Stimulated activated CD4-positive, alpha-beta T cell treated with anti-CD3 and anti-CD28 coated beads, Interleukin-4, amount 100 ng/mL, for 1 hour (primary cell): ENCODE measurements around the gene RAG1.
A peak's percentile ranks its signal among the peaks of the same experiment; 100 is the strongest.

Source experiments
- DNase-seq: peaks from one replicate; pipeline ENCODE4 v3.0.0-alpha.2; 2020

Gene RAG1

GRCh38 chr11:36591433-36591832 is 23.6 kb downstream of the RAG1 start:
- DNase-seq, result no peak

GRCh38 chr11:36594316-36594989 is 26.6 kb downstream of the RAG1 start, which contains the start of gene IFTAP:
Gene IFTAP (plus strand): TSS chr11:36594502. CDS start chr11:36610104, 15,602 bp downstream.
- peak; percentile 11 for DNase-seq

GRCh38 chr11:36596880-36597279 is 29.1 kb downstream of the RAG1 start:
- no peak for DNase-seq

GRCh38 chr11:36598051-36598450 is 30.2 kb downstream of the RAG1 start, which contains the start of gene RAG2:
Gene RAG2 (minus strand): TSS chr11:36598236. CDS start chr11:36594168, 4,068 bp downstream.
- no peak for DNase-seq

GRCh38 chr11:36600180-36600579 is 32.4 kb downstream of the RAG1 start:
- no peak for DNase-seq

GRCh38 chr11:36601155-36601554 is 33.3 kb downstream of the RAG1 start:
- DNase-seq, result no peak

GRCh38 chr11:36602135-36602534 is 34.3 kb downstream of the RAG1 start:
- no peak for DNase-seq

- DNase-seq, result no peak
Measured at GRCh38 chr11:36605221-36606216, 37.7 kb downstream of the RAG1 start.

- no peak for DNase-seq
Measured at GRCh38 chr11:36608491-36609199, 40.8 kb downstream of the RAG1 start.

GRCh38 chr11:36609383-36609782 is 41.6 kb downstream of the RAG1 start:
- no peak for DNase-seq

- no peak for DNase-seq
Measured at GRCh38 chr11:36615826-36616225, 48.0 kb downstream of the RAG1 start.

- no peak for DNase-seq
Measured at GRCh38 chr11:36617543-36618362, 49.9 kb downstream of the RAG1 start.

- DNase-seq, result no peak
Measured at GRCh38 chr11:36618363-36619047, 50.7 kb downstream of the RAG1 start.

GRCh38 chr11:36619502-36619901 is 51.7 kb downstream of the RAG1 start:
- no peak for DNase-seq

GRCh38 chr11:36620246-36620645 is 52.4 kb downstream of the RAG1 start:
- DNase-seq, result no peak

- no peak for DNase-seq
Measured at GRCh38 chr11:36622431-36623136, 54.8 kb downstream of the RAG1 start.

- no peak for DNase-seq
Measured at GRCh38 chr11:36623494-36623893, 55.7 kb downstream of the RAG1 start.

- DNase-seq, result no peak
Measured at GRCh38 chr11:36627006-36627405, 59.2 kb downstream of the RAG1 start.

- no peak for DNase-seq
Measured at GRCh38 chr11:36627471-36627870, 59.7 kb downstream of the RAG1 start.

GRCh38 chr11:36628141-36628540 is 60.3 kb downstream of the RAG1 start:
- DNase-seq, result no peak

GRCh38 chr11:36628765-36629244 is 61.0 kb downstream of the RAG1 start:
- no peak for DNase-seq
